IMR-90 (cell line): ENCODE results near the gene CAPN3. TPM values are rescaled to one million over a fixed set of nuclear protein-coding genes. Genes with fewer than 3 reads are reported as not detected.
A peak's percentile ranks its signal among the peaks of the same experiment; 100 is the strongest.

Experiments used
- ATAC-seq: fragments of 200-7000 bp; cut with Tn5 transposase; 2 replicates; pipeline ENCODE4 v1.9.1; 2020; ENCODE audit warnings: low read depth, mild to moderate bottlenecking, moderate library complexity
- BruUV-seq: library from RNA; stranded (reverse); fragments of 400-500 nt; replicated peaks from 2 replicates; lab custom pipeline; 2021; lab: Mats Ljungman, UMichigan
- CTCF ChIA-PET: fragments of 300-600 bp; formaldehyde crosslinking; extraction: SDS; loops from one replicate; lab custom pipeline; 2021; ENCODE audit warnings: antibody characterized with exemption; lab: Yijun Ruan, JAX
- POLR2A ChIA-PET: fragments of 300-600 bp; sonication (Branson Sonifier 250); formaldehyde crosslinking; loops from one replicate; lab custom pipeline; 2022; ENCODE audit warnings: antibody characterized with exemption; ENCODE audit not compliant: unreplicated experiment; lab: Charles Lee
- DNase-seq: peaks from one replicate; pipeline ENCODE4 v3.0.0; 2013
- H2AFZ ChIP-seq: replicated peaks from 2 replicates; pipeline ENCODE3; 2013; ENCODE audit warnings: low read length, mild to moderate bottlenecking; ENCODE audit not compliant: poor library complexity
- H2AK5ac ChIP-seq: 2 replicates; pipeline ENCODE4 v1.6.1; 2013; ENCODE audit warnings: low read depth, low read length, inconsistent platforms
- H2AK9ac ChIP-seq: replicated peaks from 2 replicates; pipeline ENCODE3; 2013; ENCODE audit warnings: mild to moderate bottlenecking, low read depth, low read length, moderate library complexity; ENCODE audit not compliant: poor library complexity
- H2BK120ac ChIP-seq: 2 replicates; pipeline ENCODE4 v1.6.1; 2013; ENCODE audit warnings: low read depth, low read length, inconsistent platforms
- H2BK15ac ChIP-seq: 3 replicates; pipeline ENCODE4 v1.6.1; 2013; ENCODE audit warnings: low read depth, low read length, inconsistent platforms
- H2BK20ac ChIP-seq: 2 replicates; pipeline ENCODE4 v1.6.1; 2013; ENCODE audit warnings: low read depth, mild to moderate bottlenecking, inconsistent platforms, low read length, moderate library complexity
- H2BK5ac ChIP-seq: 2 replicates; pipeline ENCODE4 v1.6.1; 2013; ENCODE audit warnings: mild to moderate bottlenecking, low read depth, low read length, inconsistent platforms; ENCODE audit not compliant: poor library complexity, severe bottlenecking
- H3K14ac ChIP-seq: replicated peaks from 2 replicates; pipeline ENCODE4 v1.6.1; 2013; ENCODE audit warnings: low read depth, low read length, inconsistent platforms
- H3K18ac ChIP-seq: 2 replicates; pipeline ENCODE4 v1.6.1; 2013; ENCODE audit warnings: low read depth, low read length, control low read depth
- H3K23ac ChIP-seq: 2 replicates; pipeline ENCODE4 v1.6.1; 2013; ENCODE audit warnings: low read depth, low read length, inconsistent platforms
- H3K27ac ChIP-seq: 2 replicates; pipeline ENCODE4 v1.5.1; 2013; ENCODE audit warnings: mild to moderate bottlenecking, control low read depth, low read length; ENCODE audit not compliant: insufficient read depth
- H3K27me3 ChIP-seq: 2 replicates; pipeline ENCODE4 v1.6.1; 2013; ENCODE audit warnings: low read length; ENCODE audit not compliant: control insufficient read depth, insufficient read depth
- H3K36me3 ChIP-seq: 2 replicates; pipeline ENCODE4 v1.6.1; 2013; ENCODE audit warnings: low read length, mixed read lengths; ENCODE audit not compliant: control insufficient read depth, insufficient read depth
- H3K4ac ChIP-seq: 2 replicates; pipeline ENCODE4 v1.6.1; 2013; ENCODE audit warnings: low read depth, low read length, inconsistent platforms
- H3K4me1 ChIP-seq: 2 replicates; pipeline ENCODE4 v1.6.1; 2013; ENCODE audit warnings: low read length, mixed read lengths; ENCODE audit not compliant: control insufficient read depth, insufficient read depth
- H3K4me2 ChIP-seq: 2 replicates; pipeline ENCODE4 v1.6.1; 2013; ENCODE audit warnings: low read depth, mild to moderate bottlenecking, control low read depth, low read length, moderate library complexity
- H3K4me3 ChIP-seq: 2 replicates; pipeline ENCODE4 v1.5.1; 2013; ENCODE audit warnings: low read depth, mild to moderate bottlenecking, control low read depth, low read length, moderate library complexity; ENCODE audit not compliant: insufficient read depth
- H3K56ac ChIP-seq: 2 replicates; pipeline ENCODE4 v1.6.1; 2013; ENCODE audit warnings: low read length, inconsistent platforms; ENCODE audit not compliant: insufficient read depth; ENCODE audit errors: extremely low read depth
- H3K79me1 ChIP-seq, 2 experiments: 2 replicates each; pipeline ENCODE4 v1.6.1; 2013; ENCODE audit warnings: low read length in 2 of 2, inconsistent platforms in 1 of 2, low read depth in 1 of 2
- H3K9ac ChIP-seq: 2 replicates; pipeline ENCODE4 v1.6.1; 2013; ENCODE audit warnings: low read depth, low read length, control low read depth
- H3K9me1 ChIP-seq: 2 replicates; pipeline ENCODE4 v1.6.1; 2013; ENCODE audit warnings: low read length, inconsistent platforms; ENCODE audit not compliant: insufficient read depth
- H3K9me3 ChIP-seq: 2 replicates; pipeline ENCODE4 v1.6.1; 2013; ENCODE audit warnings: low read length; ENCODE audit not compliant: control insufficient read depth, insufficient read depth
- H4K20me1 ChIP-seq: 2 replicates; pipeline ENCODE4 v1.6.1; 2013; ENCODE audit warnings: low read length, inconsistent platforms; ENCODE audit not compliant: insufficient read depth
- H4K5ac ChIP-seq: 2 replicates; pipeline ENCODE4 v1.6.1; 2013; ENCODE audit warnings: mild to moderate bottlenecking, low read depth, low read length, control low read depth
- H4K8ac ChIP-seq, 2 experiments: 2 replicates each; pipeline ENCODE4 v1.6.1; 2013; ENCODE audit warnings: low read depth in 2 of 2, low read length in 2 of 2, control low read depth in 1 of 2, inconsistent platforms in 1 of 2
- H4K91ac ChIP-seq: 2 replicates; pipeline ENCODE4 v1.6.1; 2013; ENCODE audit warnings: low read depth, low read length, inconsistent platforms; ENCODE audit not compliant: insufficient read depth
- BHLHE40 ChIP-seq: fragments of 150-350 bp; IDR thresholded peaks from 2 replicates; pipeline ENCODE4 v1.6.1; 2016; ENCODE audit warnings: mild to moderate bottlenecking, low read depth, low read length
- CEBPB ChIP-seq: IDR thresholded peaks from 2 replicates; pipeline ENCODE4 v1.6.1; 2012; ENCODE audit warnings: low read depth, low read length, improper control_type of control experiment
- CHD1 ChIP-seq: IDR thresholded peaks from 2 replicates; pipeline ENCODE4 v1.6.1; 2012; ENCODE audit warnings: low read depth, low read length, improper control_type of control experiment
- FOS ChIP-seq: fragments of 150-350 bp; IDR thresholded peaks from 2 replicates; pipeline ENCODE4 v1.6.1; 2016; ENCODE audit warnings: low read depth, low read length
- MAFK ChIP-seq: IDR thresholded peaks from 2 replicates; pipeline ENCODE4 v1.6.1; 2012; ENCODE audit warnings: low read depth, low read length, improper control_type of control experiment
- MAZ ChIP-seq: IDR thresholded peaks from 2 replicates; pipeline ENCODE4 v1.6.1; 2012; ENCODE audit warnings: low read depth, mild to moderate bottlenecking, low read length, improper control_type of control experiment, moderate library complexity, borderline replicate concordance
- MXI1 ChIP-seq: IDR thresholded peaks from 2 replicates; pipeline ENCODE4 v1.6.1; 2012; ENCODE audit warnings: low read depth, mild to moderate bottlenecking, low read length, moderate library complexity, borderline replicate concordance
- NFE2L2 ChIP-seq: fragments of 150-350 bp; IDR thresholded peaks from 2 replicates; pipeline ENCODE4 v1.6.1; 2016; ENCODE audit warnings: low read depth, mild to moderate bottlenecking, low read length
- POLR2A ChIP-seq: IDR thresholded peaks from 2 replicates; pipeline ENCODE4 v1.6.1; 2012; ENCODE audit warnings: mild to moderate bottlenecking, low read depth, low read length
- RAD21 ChIP-seq: IDR thresholded peaks from 2 replicates; pipeline ENCODE4 v1.6.1; 2012; ENCODE audit warnings: low read length, improper control_type of control experiment
- RCOR1 ChIP-seq: IDR thresholded peaks from 2 replicates; pipeline ENCODE4 v1.6.1; 2012; ENCODE audit warnings: mild to moderate bottlenecking, low read length, improper control_type of control experiment; ENCODE audit not compliant: insufficient replicate concordance
- RFX5 ChIP-seq: IDR thresholded peaks from 2 replicates; pipeline ENCODE4 v1.8.0; 2012; ENCODE audit warnings: low read depth, mild to moderate bottlenecking, low read length, moderate library complexity
- SMC3 ChIP-seq: fragments of 150-350 bp; IDR thresholded peaks from 2 replicates; pipeline ENCODE4 v1.6.1; 2016; ENCODE audit warnings: low read depth, mild to moderate bottlenecking, antibody characterized with exemption, low read length, moderate library complexity
- WGBS, 2 experiments: methylation state at CpG; one replicate each; pipeline versions ENCODE4 v1.1.5 to v1.1.7; 2013; ENCODE audit warnings: missing lambda C conversion rate in 2 of 2; ENCODE audit not compliant: insufficient read length in 1 of 2; ENCODE audit errors: extremely low coverage in 2 of 2; 5-methylcytosine and 5-hydroxymethylcytosine counted together
- dilution Hi-C: fragments of 300-500 bp; cut with HindIII; formaldehyde crosslinking; loops from one replicate; pipeline ENCODE4 v1.14.3; 2018; ENCODE audit warnings: low sequenced_read_pairs; ENCODE audit not compliant: unreplicated experiment
- in situ Hi-C: fragments of 300-500 bp; cut with MboI; formaldehyde crosslinking; loops from 3 replicates; pipeline ENCODE4 v1.14.3; 2019; ENCODE audit warnings: low sequenced_read_pairs, inconsistent platforms, mixed read lengths
- intact Hi-C: fragments of 100-400 bp; cut with micrococcal nuclease; formaldehyde crosslinking; loops from 2 replicates; pipeline ENCODE4 v1.10.0; 2022
- polyA plus RNA-seq, 3 experiments: library from polyadenylated mRNA; depleted of rRNA; stranded (reverse); fragments of >200 nt; gene quantifications; 2 replicates each; pipeline ENCODE4 v1.2.3, GENCODE V29; 2012; ENCODE audit warnings: low replicate concordance in 1 of 3
- total RNA-seq: library from RNA; depleted of rRNA; stranded (reverse); fragments of >200 nt; gene quantifications from 2 replicates; pipeline ENCODE4 v1.2.3, GENCODE V29; 2012
- TF ChIP-seq, protein P1 (sequence below): conservative IDR thresholded peaks from 2 replicates; pipeline ENCODE4 v1.5.1; 2012; ENCODE audit warnings: mild to moderate bottlenecking, low read depth, low read length, improper control_type of control experiment
- TF ChIP-seq, protein P2 (sequence below): fragments of 150-350 bp; IDR thresholded peaks from 2 replicates; pipeline ENCODE4 v1.6.1; 2017; ENCODE audit warnings: mild to moderate bottlenecking, antibody characterized with exemption, low read length, low read depth
- TF ChIP-seq, protein P3 (sequence below): fragments of 150-350 bp; IDR thresholded peaks from 2 replicates; pipeline ENCODE4 v1.6.1; 2016; ENCODE audit warnings: low read depth, mild to moderate bottlenecking, low read length, moderate library complexity, borderline replicate concordance

Gene CAPN3
- total and polyA plus RNA-seq, 2 of the 4 experiments (the other 2 are of a cell fraction) = 1.1 to 1.4 TPM

GRCh38 chr15:42371096-42371495 is 11.8 kb downstream of the CAPN3 start:
- Histone ChIP-seq H3K36me3 (no peaks in the 10 kb centered on the region), H3K27me3 (no peaks in the 10 kb centered on the region), H3K79me1 (no peaks in the 10 kb centered on the region), H2AK5ac (no peak overlapping the region), H3K4me3 (no peak overlapping the region), H2BK20ac (no peak overlapping the region), H4K20me1 (no peaks in the 10 kb centered on the region), H3K9ac (no peak overlapping the region), H4K91ac (no peak overlapping the region), H3K14ac (no peak overlapping the region), H3K9me1 (no peaks in the 10 kb centered on the region; the same call in 1 of the 2 replicates), H3K4ac (no peak overlapping the region), H4K8ac (no peak overlapping the region), H2AFZ (no peak overlapping the region), H3K56ac (no peak overlapping the region), H3K4me1 (peaks cover 2% of the 10 kb centered on the region; the same call in 1 of the 2 replicates), H2BK120ac (no peak overlapping the region), H3K23ac (no peak overlapping the region), H2BK5ac (no peak overlapping the region), H3K18ac (no peak overlapping the region), H3K9me3 (no peaks in the 10 kb centered on the region), H2AK9ac (no peak overlapping the region), H3K4me2 (no peak overlapping the region), H3K27ac (no peak overlapping the region), H2BK15ac (no peak overlapping the region), H4K5ac (no peak overlapping the region)
- WGBS, 2 experiments = no CpG with 5 or more reads among the region's 2 CpGs
- ChIA-PET CTCF (no interaction called here), POLR2A (no interaction called here)
- DNase-seq = peak; percentile 37
- ATAC-seq = peak; percentile 38; the same call in 1 of the 2 replicates
- BruUV-seq = no TSS peak
- peak; percentile 80 for TF ChIP-seq MAFK
- TF ChIP-seq CEBPB = no peak
- TF ChIP-seq, protein P1, sequence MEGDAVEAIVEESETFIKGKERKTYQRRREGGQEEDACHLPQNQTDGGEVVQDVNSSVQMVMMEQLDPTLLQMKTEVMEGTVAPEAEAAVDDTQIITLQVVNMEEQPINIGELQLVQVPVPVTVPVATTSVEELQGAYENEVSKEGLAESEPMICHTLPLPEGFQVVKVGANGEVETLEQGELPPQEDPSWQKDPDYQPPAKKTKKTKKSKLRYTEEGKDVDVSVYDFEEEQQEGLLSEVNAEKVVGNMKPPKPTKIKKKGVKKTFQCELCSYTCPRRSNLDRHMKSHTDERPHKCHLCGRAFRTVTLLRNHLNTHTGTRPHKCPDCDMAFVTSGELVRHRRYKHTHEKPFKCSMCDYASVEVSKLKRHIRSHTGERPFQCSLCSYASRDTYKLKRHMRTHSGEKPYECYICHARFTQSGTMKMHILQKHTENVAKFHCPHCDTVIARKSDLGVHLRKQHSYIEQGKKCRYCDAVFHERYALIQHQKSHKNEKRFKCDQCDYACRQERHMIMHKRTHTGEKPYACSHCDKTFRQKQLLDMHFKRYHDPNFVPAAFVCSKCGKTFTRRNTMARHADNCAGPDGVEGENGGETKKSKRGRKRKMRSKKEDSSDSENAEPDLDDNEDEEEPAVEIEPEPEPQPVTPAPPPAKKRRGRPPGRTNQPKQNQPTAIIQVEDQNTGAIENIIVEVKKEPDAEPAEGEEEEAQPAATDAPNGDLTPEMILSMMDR = peak; percentile 36; the same call in 1 of the 2 replicates
- TF ChIP-seq, protein P2, sequence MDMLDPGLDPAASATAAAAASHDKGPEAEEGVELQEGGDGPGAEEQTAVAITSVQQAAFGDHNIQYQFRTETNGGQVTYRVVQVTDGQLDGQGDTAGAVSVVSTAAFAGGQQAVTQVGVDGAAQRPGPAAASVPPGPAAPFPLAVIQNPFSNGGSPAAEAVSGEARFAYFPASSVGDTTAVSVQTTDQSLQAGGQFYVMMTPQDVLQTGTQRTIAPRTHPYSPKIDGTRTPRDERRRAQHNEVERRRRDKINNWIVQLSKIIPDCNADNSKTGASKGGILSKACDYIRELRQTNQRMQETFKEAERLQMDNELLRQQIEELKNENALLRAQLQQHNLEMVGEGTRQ = no peak
- TF ChIP-seq RFX5 = no peak
- no peak for TF ChIP-seq MXI1
- TF ChIP-seq MAZ = no peak
- TF ChIP-seq RCOR1 = no peak
- TF ChIP-seq NFE2L2 = peak; percentile 97
- no peak for TF ChIP-seq CHD1
- TF ChIP-seq BHLHE40 = no peak
- TF ChIP-seq SMC3 = peak; percentile 32; the same call in 1 of the 2 replicates
- peak; percentile 33; the same call in 1 of the 2 replicates for TF ChIP-seq RAD21
- no peak for TF ChIP-seq POLR2A
- TF ChIP-seq, protein P3, sequence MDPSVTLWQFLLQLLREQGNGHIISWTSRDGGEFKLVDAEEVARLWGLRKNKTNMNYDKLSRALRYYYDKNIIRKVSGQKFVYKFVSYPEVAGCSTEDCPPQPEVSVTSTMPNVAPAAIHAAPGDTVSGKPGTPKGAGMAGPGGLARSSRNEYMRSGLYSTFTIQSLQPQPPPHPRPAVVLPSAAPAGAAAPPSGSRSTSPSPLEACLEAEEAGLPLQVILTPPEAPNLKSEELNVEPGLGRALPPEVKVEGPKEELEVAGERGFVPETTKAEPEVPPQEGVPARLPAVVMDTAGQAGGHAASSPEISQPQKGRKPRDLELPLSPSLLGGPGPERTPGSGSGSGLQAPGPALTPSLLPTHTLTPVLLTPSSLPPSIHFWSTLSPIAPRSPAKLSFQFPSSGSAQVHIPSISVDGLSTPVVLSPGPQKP = no peak
- no peak for TF ChIP-seq FOS
- in situ Hi-C loops (no loop called here), dilution Hi-C loops (no loop called here), intact Hi-C loops (no loop called here)
